SK-N-MC (cell line): ENCODE measurements around the gene TTC28.

Source experiments
- EZH2 ChIP-seq: fragments of 200-600 bp; sonication (generic); IDR thresholded peaks from one replicate; pipeline ENCODE4 v1.6.1; 2017; ENCODE audit warnings: antibody characterized with exemption
- FOXP2 ChIP-seq: optimal IDR thresholded peaks from 2 replicates; pipeline ENCODE3; 2011; ENCODE audit warnings: mild to moderate bottlenecking, moderate library complexity; ENCODE audit not compliant: insufficient read depth; ENCODE audit errors: extremely low read length, control extremely low read depth
- POLR2AphosphoS5 ChIP-seq: IDR thresholded peaks from 2 replicates; pipeline ENCODE4 v1.6.1; 2012; ENCODE audit warnings: mild to moderate bottlenecking, low read depth, low read length, borderline replicate concordance

- no peak for TF ChIP-seq POLR2AphosphoS5
- no peak for TF ChIP-seq EZH2
- TF ChIP-seq FOXP2, result no peak
These were observed 60.4 kb downstream of the TTC28 start for GRCh38 chr22:28619236-28619635.
